B cell (primary cell): ENCODE measurements around the gene RPRD1B. TPM values are rescaled to one million over a fixed set of nuclear protein-coding genes. Genes with fewer than 3 reads are reported as not detected.

ENCODE experiments used
- ATAC-seq: fragments of 200-7000 bp; cut with Tn5 transposase; one replicate; pipeline ENCODE4 v1.10.0; 2021; ENCODE audit warnings: low read depth, mild to moderate bottlenecking, moderate number of reproducible peaks, moderate library complexity
- CTCF ChIA-PET: fragments of 350-600 bp; sonication (Branson Sonifier 250); formaldehyde crosslinking; loops from one replicate; lab custom pipeline; 2021; ENCODE audit warnings: antibody characterized with exemption, inconsistent platforms; lab: Charles Lee
- POLR2A ChIA-PET: fragments of 350-600 bp; sonication (Branson Sonifier 250); formaldehyde crosslinking; loops from one replicate; lab custom pipeline; 2021; ENCODE audit warnings: antibody characterized with exemption; lab: Charles Lee
- DNase-seq: peaks from one replicate; pipeline ENCODE4 v3.0.0; 2013
- H2AFZ ChIP-seq: 2 replicates; pipeline ENCODE4 v1.6.1; 2012; ENCODE audit warnings: mild to moderate bottlenecking, low read depth, low read length; ENCODE audit not compliant: insufficient read depth, poor library complexity, severe bottlenecking
- H3K27ac ChIP-seq, 2 donors: 1 replicate in 1 of 2; 2 replicates in 1 of 2; pipeline ENCODE4 v1.5.1; 2012 to 2013; ENCODE audit warnings: low read length in 2 of 2, mild to moderate bottlenecking in 2 of 2, moderate library complexity in 1 of 2
- H3K27me3 ChIP-seq, 4 experiments: fragments of 200-600 bp in 1 of 4; sonication (generic) in 1 of 4; replicated peaks in 1 of 4; 1 replicate in 2 of 4; 2 replicates in 2 of 4; pipeline versions ENCODE4 v1.6.1 to v1.7.0; 2013 to 2016; ENCODE audit warnings: low read length in 3 of 4, mild to moderate bottlenecking in 2 of 4, mixed read lengths in 1 of 4, moderate library complexity in 1 of 4; ENCODE audit not compliant: insufficient read depth in 4 of 4, control insufficient read depth in 3 of 4; ENCODE audit errors: control extremely low read depth in 1 of 4
- H3K36me3 ChIP-seq, 2 experiments: replicated peaks in 1 of 2; 1 replicate in 1 of 2; 2 replicates in 1 of 2; pipeline versions ENCODE4 v1.6.1 to v1.7.1; 2013; ENCODE audit warnings: low read length in 1 of 2; ENCODE audit not compliant: insufficient read depth in 2 of 2, control insufficient read depth in 1 of 2; ENCODE audit errors: control extremely low read depth in 1 of 2, extremely low read depth in 1 of 2
- H3K4me1 ChIP-seq, 2 donors: fragments of 200-600 bp in 1 of 2; sonication (generic) in 1 of 2; 1 replicate in 1 of 2; 2 replicates in 1 of 2; pipeline versions ENCODE4 v1.5.1 to v1.6.1; 2013 to 2017; ENCODE audit warnings: low read length in 2 of 2; ENCODE audit not compliant: control insufficient read depth in 2 of 2, insufficient read depth in 2 of 2
- H3K4me2 ChIP-seq: replicated peaks from 2 replicates; pipeline ENCODE3; 2012; ENCODE audit warnings: mild to moderate bottlenecking, low read depth, low read length; ENCODE audit not compliant: poor library complexity, severe bottlenecking
- H3K4me3 ChIP-seq, 5 experiments: fragments of 200-600 bp in 1 of 5; sonication (generic) in 1 of 5; 1 replicate in 3 of 5; 2 replicates in 2 of 5; pipeline versions ENCODE4 v1.5.1 to v1.7.0; 2011 to 2016; ENCODE audit warnings: low read length in 4 of 5, mild to moderate bottlenecking in 4 of 5, low read depth in 2 of 5, control low read depth in 1 of 5, moderate library complexity in 1 of 5; ENCODE audit not compliant: insufficient read depth in 1 of 5; ENCODE audit errors: control extremely low read depth in 1 of 5, extremely low read depth in 1 of 5
- H3K79me2 ChIP-seq: fragments of 200-600 bp; sonication (generic); one replicate; pipeline ENCODE4 v1.6.0; 2016; ENCODE audit warnings: low read length; ENCODE audit not compliant: control insufficient read depth, insufficient read depth
- H3K9ac ChIP-seq: fragments of 200-600 bp; sonication (generic); 2 replicates; pipeline ENCODE4 v1.6.1; 2017; ENCODE audit warnings: mild to moderate bottlenecking, low read length, moderate library complexity
- H3K9me3 ChIP-seq, 3 donors: one replicate each; pipeline versions ENCODE4 v1.6.1 to v1.7.1; 2013; ENCODE audit warnings: low read length in 2 of 3; ENCODE audit not compliant: control insufficient read depth in 2 of 3, insufficient read depth in 1 of 3; ENCODE audit errors: control extremely low read depth in 1 of 3
- H4K20me1 ChIP-seq: 2 replicates; pipeline ENCODE4 v1.6.0; 2012; ENCODE audit warnings: mild to moderate bottlenecking, low read length; ENCODE audit not compliant: insufficient read depth, control insufficient read depth, poor library complexity, severe bottlenecking
- H3K27ac Mint-ChIP-seq: one replicate; pipeline ENCODE4 v1.8.0; 2021; ENCODE audit warnings: mixed read lengths
- H3K27me3 Mint-ChIP-seq: one replicate; pipeline ENCODE4 v1.8.0; 2021; ENCODE audit warnings: mixed read lengths
- H3K4me1 Mint-ChIP-seq: one replicate; pipeline ENCODE4 v1.8.0; 2021; ENCODE audit warnings: mixed read lengths
- H3K4me3 Mint-ChIP-seq: one replicate; pipeline ENCODE4 v1.8.0; 2021; ENCODE audit warnings: mixed read lengths
- H3K9me3 Mint-ChIP-seq: one replicate; pipeline ENCODE4 v1.8.0; 2022; ENCODE audit warnings: mixed read lengths; ENCODE audit not compliant: insufficient read depth
- CTCF ChIP-seq: fragments of 200-600 bp; IDR thresholded peaks from one replicate; pipeline ENCODE4 v1.8.0; 2022; ENCODE audit warnings: antibody characterized with exemption, mild to moderate bottlenecking
- EZH2 ChIP-seq: IDR thresholded peaks from 2 replicates; pipeline ENCODE4 v1.6.1; 2012; ENCODE audit warnings: borderline replicate concordance, low read depth, mild to moderate bottlenecking, moderate library complexity, low read length; ENCODE audit not compliant: insufficient read depth, poor library complexity, severe bottlenecking
- WGBS: methylation state at CpG from one replicate; pipeline ENCODE4 v1.1.5; 2013; ENCODE audit warnings: missing lambda C conversion rate; ENCODE audit not compliant: insufficient coverage; 5-methylcytosine and 5-hydroxymethylcytosine counted together
- intact Hi-C: fragments of 100-400 bp; cut with micrococcal nuclease; formaldehyde crosslinking; loops from one replicate; pipeline ENCODE4 v1.10.0; 2022
- polyA plus RNA-seq: library from polyadenylated mRNA; depleted of rRNA; stranded (reverse); fragments of >200 nt; gene quantifications from 2 replicates; pipeline ENCODE4 v1.2.3, GENCODE V29; 2012
- total RNA-seq, 2 donors: library from RNA; stranded (reverse); fragments of 120-200 nt in 1 of 2; gene quantifications; 1 replicate in 1 of 2; 2 replicates in 1 of 2; pipeline versions ENCODE4 v1.2.3 to v1.2.4, GENCODE V29; 2013 to 2022

The RPRD1B gene
- total and polyA plus RNA-seq, 2 donors (not counting 1 experiment from before 2014, with no cell fraction given) = 6.0 to 54.9 TPM

- TF ChIP-seq CTCF (no peak), EZH2 (no peak)
- Histone ChIP-seq H2AFZ (no peak overlapping the region), H4K20me1 (no peaks in the 10 kb centered on the region), H3K36me3 (peaks cover 0 to 80% of the 10 kb centered on the region in 2 experiments), H3K4me1 (no peaks in the 10 kb centered on the region), H3K4me2 (no peak overlapping the region), H3K4me3 (no peak overlapping the region), H3K9ac (no peak overlapping the region), H3K27me3 (no peaks in the 10 kb centered on the region), H3K9me3 (no peaks in the 10 kb centered on the region), H3K27ac (no peak overlapping the region), H3K79me2 (no peaks in the 10 kb centered on the region)
- H3K27ac Mint-ChIP-seq = no peak overlapping the region
- ATAC-seq (no peak), DNase-seq (no peak)
- intact Hi-C loops = no loop called here
- no peaks in the 10 kb centered on the region for H3K9me3 Mint-ChIP-seq
- CTCF ChIA-PET = no interaction called here
- POLR2A ChIA-PET = no interaction called here
- no peak overlapping the region for H3K4me3 Mint-ChIP-seq
- H3K4me1 Mint-ChIP-seq = no peaks in the 10 kb centered on the region
- H3K27me3 Mint-ChIP-seq = no peaks in the 10 kb centered on the region
- WGBS = 99% methylated on average over 7 of the region's 8 CpGs
Observed at GRCh38 chr20:38002422-38002821, 31.1 kb upstream of the RPRD1B start.

- no peak for ATAC-seq
- no peak overlapping the region for H3K4me3 ChIP-seq
- no peaks in the 10 kb centered on the region for H4K20me1 ChIP-seq
- H3K4me1 ChIP-seq = no peaks in the 10 kb centered on the region
- WGBS = no CpG with 5 or more reads among the region's 1 CpG
- H3K36me3 ChIP-seq = peaks cover 5 to 69% of the 10 kb centered on the region in 2 experiments
- Mint-ChIP-seq H3K4me1 (no peaks in the 10 kb centered on the region), H3K4me3 (no peak overlapping the region), H3K9me3 (no peaks in the 10 kb centered on the region), H3K27me3 (no peaks in the 10 kb centered on the region), H3K27ac (no peak overlapping the region)
- H3K4me2 ChIP-seq = no peak overlapping the region
- H3K27ac ChIP-seq = no peak overlapping the region
- DNase-seq = no peak
- H3K9me3 ChIP-seq = no peaks in the 10 kb centered on the region
- POLR2A ChIA-PET = no interaction called here
- H2AFZ ChIP-seq = no peak overlapping the region
- H3K79me2 ChIP-seq = peaks cover 5% of the 10 kb centered on the region
- TF ChIP-seq EZH2 = no peak
- TF ChIP-seq CTCF = no peak
- CTCF ChIA-PET = no interaction called here
- intact Hi-C loops = no loop called here
- no peak overlapping the region for H3K9ac ChIP-seq
- no peaks in the 10 kb centered on the region for H3K27me3 ChIP-seq
Observed at GRCh38 chr20:38004416-38004815, 29.1 kb upstream of the RPRD1B start.
